ENCODE results near the gene HIRA. TPM values are rescaled to one million over a fixed set of nuclear protein-coding genes. Genes with fewer than 3 reads are reported as not detected.

Gene HIRA
- total and polyA plus RNA-seq, 2 experiments from 2014 or later: 9.4 to 58.3 TPM

GRCh38 chr22:19382240-19382639 lies 49.3 kb downstream of the HIRA start (continued):
- TF ChIP-seq ZNF462 (CRISPR knock-in tag; IDR thresholded peaks at IDR 0.05): no peak

GRCh38 chr22:19378344-19378674 lies 53.2 kb downstream of the HIRA start:
- no peak for ATAC-seq
- Histone ChIP-seq H3K36me3 (ENCODE audit: insufficient read depth) (peaks cover 28% of the 10 kb centered on the region), H3K27me3 (ENCODE audit: insufficient read depth) (no peaks in the 10 kb centered on the region), H2AFZ (no peak overlapping the region), H3K4me3 (no peak overlapping the region), H3K79me2 (replicated peaks; ENCODE audit: insufficient read depth) (no peaks in the 10 kb centered on the region), H3K9me2 (ENCODE audit: insufficient read depth) (no peaks in the 10 kb centered on the region), H3K4me2 (no peak overlapping the region), H3K27ac (ENCODE audit: low read depth) (no peak overlapping the region), H4K20me1 (replicated peaks; ENCODE audit: insufficient read depth) (peaks cover 4% of the 10 kb centered on the region), H3K4me1 (ENCODE audit: insufficient read depth) (no peaks in the 10 kb centered on the region), H3F3A (replicated peaks; ENCODE audit: low read depth) (no peaks in the 10 kb centered on the region)
- peaks cover 59% of the 10 kb centered on the region for H3K36me3 Mint-ChIP-seq (ENCODE audit: low read depth)
- no peaks in the 10 kb centered on the region for H3K4me1 Mint-ChIP-seq
- H3K27ac Mint-ChIP-seq: no peak overlapping the region
- H3K27me3 Mint-ChIP-seq (ENCODE audit: insufficient read depth, low read depth, poor library complexity): peaks cover 7% of the 10 kb centered on the region
- no peaks in the 10 kb centered on the region for H3K9me3 Mint-ChIP-seq
- H3K4me3 Mint-ChIP-seq: no peak overlapping the region
- DNase-seq (ENCODE audit: low spot score): no peak
- TF ChIP-seq ETS1 (IDR thresholded peaks at IDR 0.05) (no peak), EZH2 (IDR thresholded peaks at IDR 0.05; ENCODE audit: low read depth, unreplicated experiment) (no peak), JUNB (IDR thresholded peaks at IDR 0.05; ENCODE audit: unreplicated experiment) (no peak), REST (IDR thresholded peaks at IDR 0.05; ENCODE audit: unreplicated experiment) (no peak), ZNF331 (CRISPR knock-in tag; IDR thresholded peaks at IDR 0.05; ENCODE audit: low read depth) (no peak), CREB1 (CRISPR knock-in tag; IDR thresholded peaks at IDR 0.05; ENCODE audit: low read depth) (no peak), CTCF (conservative IDR thresholded peaks at IDR 0.05; ENCODE audit: low read depth in 2 of 2) (no peak), STAT1 (IDR thresholded peaks at IDR 0.05; ENCODE audit: unreplicated experiment) (no peak), NANOG (IDR thresholded peaks at IDR 0.05; ENCODE audit: borderline replicate concordance) (no peak)
